HAP-1 (cell line): Measurements from ENCODE around the gene IL31RA.

Experiments
- DNase-seq, 2 experiments: peaks; one replicate each; pipeline ENCODE4 v3.0.0-alpha.2; 2016 to 2020; ENCODE audit warnings: low spot score in 2 of 2
- H3K27me3 ChIP-seq: fragments of 250-450 bp; sonication (Bioruptor Pico); 2 replicates; pipeline ENCODE4 v1.5.1; 2020; ENCODE audit warnings: low read depth, mild to moderate bottlenecking, moderate library complexity
- H3K36me3 ChIP-seq: fragments of 250-450 bp; sonication (Bioruptor Pico); replicated peaks from 2 replicates; pipeline ENCODE4 v1.5.1; 2020; ENCODE audit warnings: mild to moderate bottlenecking
- H3K4me1 ChIP-seq: fragments of 250-450 bp; sonication (Bioruptor Pico); 2 replicates; pipeline ENCODE4 v1.5.1; 2020; ENCODE audit warnings: mild to moderate bottlenecking
- H3K4me3 ChIP-seq: fragments of 250-450 bp; sonication (Bioruptor Pico); 2 replicates; pipeline ENCODE4 v1.5.1; 2020; ENCODE audit warnings: mild to moderate bottlenecking, moderate library complexity
- H3K9me3 ChIP-seq: fragments of 250-450 bp; sonication (Bioruptor Pico); 2 replicates; pipeline ENCODE4 v1.5.1; 2020; ENCODE audit warnings: mild to moderate bottlenecking, moderate library complexity
- in situ Hi-C: fragments of 300-500 bp; cut with MboI; formaldehyde crosslinking; loops from 3 replicates; pipeline ENCODE4 v1.14.3; 2020; ENCODE audit warnings: low sequenced_read_pairs, inconsistent platforms, mixed read lengths

Gene IL31RA

DNA sequence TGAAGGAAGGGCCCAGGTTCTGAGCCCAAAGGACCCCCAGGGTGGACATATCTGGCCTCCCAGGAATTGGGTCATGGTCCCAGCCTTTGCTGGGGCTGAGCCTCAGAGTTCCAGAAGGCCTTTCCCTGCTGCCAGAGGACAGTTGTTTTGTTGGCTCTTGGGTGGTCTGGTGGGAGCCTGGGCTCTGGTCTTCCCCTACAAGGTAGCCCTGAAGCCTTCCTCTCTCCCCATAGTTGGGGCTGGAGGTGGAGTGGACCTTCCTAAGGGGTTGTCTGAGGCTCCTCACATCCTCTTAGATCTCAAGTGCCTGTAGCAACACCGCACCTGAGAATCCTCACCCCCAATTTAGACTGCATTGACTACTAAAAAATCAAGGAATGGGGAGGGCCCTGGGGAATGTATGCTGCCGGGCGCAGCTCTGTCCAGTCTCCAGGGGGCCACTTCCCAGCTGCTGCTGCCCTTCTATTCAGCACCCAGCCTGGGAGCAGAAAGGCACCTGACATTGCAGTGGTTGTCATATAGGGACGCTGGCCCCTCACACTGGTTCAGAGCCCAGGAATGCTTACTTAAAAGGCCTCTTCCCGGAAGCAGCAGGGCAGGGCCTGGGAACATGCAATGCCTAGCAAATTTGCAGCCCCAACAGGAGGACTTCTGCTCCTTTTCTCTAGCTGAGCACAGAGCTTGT, 66.4 kb downstream of the IL31RA start:
- Histone ChIP-seq H3K36me3 (no peaks in the 10 kb centered on the region), H3K9me3 (no peaks in the 10 kb centered on the region), H3K4me3 (no peak overlapping the region), H3K27me3 (no peaks in the 10 kb centered on the region), H3K4me1 (no peaks in the 10 kb centered on the region)
- in situ Hi-C loops = no loop called here
- DNase-seq = no peak

DNA sequence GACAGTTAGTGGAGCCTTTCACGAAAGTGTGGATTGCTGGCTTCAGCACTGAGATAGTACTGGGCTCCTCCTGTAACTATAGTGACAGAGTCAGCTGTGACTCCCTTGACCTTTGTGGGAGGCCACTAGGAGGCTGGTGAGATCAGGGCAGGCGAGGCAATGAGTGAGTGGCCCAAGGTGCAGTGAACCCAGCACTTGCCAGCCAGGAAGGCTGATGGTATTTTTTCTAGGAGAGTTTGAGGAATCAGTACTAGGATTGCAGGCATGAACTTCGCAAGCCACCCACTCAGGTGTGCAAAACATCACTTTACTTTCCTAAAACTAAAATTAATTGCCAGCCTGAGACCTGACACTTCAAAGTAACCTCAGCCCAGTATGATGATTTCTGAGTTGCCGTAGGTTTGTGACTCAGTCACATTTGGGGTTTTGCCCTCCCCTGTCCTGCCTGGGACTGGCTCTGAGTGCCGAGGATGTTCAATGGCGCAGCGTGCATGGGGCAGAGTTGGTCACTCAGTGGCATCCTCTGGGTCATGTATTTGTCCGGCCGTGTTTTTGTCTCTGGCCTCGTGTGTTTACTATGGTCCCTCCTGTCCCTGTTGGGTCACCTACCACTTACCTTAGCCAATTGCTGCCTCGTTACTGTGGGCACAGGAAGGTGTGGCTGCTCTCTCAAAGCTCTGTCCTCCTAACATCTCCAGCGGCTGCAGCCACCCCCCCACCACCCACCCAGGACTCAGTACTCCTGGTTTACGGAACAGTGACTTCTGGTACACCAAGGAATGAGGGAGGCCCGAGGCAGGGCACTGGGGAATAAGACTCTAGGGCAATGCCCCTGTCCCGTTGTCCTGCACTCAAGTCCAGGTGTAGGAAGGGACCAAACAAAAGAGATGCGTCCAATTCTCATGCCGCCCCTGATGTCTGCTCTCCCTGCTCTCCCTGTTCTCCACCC, 67.2 kb downstream of the IL31RA start:
- Histone ChIP-seq H3K4me1 (peaks cover 2% of the 10 kb centered on the region; the same call in 1 of the 2 replicates), H3K9me3 (no peaks in the 10 kb centered on the region), H3K27me3 (no peaks in the 10 kb centered on the region), H3K4me3 (no peak overlapping the region), H3K36me3 (no peaks in the 10 kb centered on the region)
- DNase-seq = no peak
- in situ Hi-C loops = no loop called here

DNA sequence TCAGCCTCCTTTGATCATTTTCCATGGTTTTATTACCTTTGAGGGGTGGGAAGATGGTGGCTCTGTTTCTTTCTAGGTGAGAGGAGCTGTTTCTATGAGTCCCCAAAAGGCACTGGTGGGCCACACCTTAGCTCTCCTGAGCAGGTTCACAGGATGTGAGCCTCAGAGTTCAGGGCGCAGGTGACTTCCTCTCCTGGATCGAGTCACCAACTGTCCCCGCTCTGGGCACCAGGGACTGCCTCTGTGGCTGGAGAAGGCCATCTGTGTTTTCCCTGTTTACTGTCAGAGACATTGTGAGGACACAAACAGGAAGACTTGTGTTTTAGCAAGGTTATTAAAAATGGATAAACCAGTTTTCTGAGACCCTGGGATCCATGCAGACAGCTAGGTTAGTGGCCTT, 68.5 kb downstream of the IL31RA start:
- H3K36me3 ChIP-seq = no peaks in the 10 kb centered on the region
- no peaks in the 10 kb centered on the region for H3K9me3 ChIP-seq
- H3K27me3 ChIP-seq = no peaks in the 10 kb centered on the region
- in situ Hi-C loops = no loop called here
- H3K4me1 ChIP-seq = peaks cover 2% of the 10 kb centered on the region; the same call in 1 of the 2 replicates
- DNase-seq = no peak
- H3K4me3 ChIP-seq = no peak overlapping the region

DNA sequence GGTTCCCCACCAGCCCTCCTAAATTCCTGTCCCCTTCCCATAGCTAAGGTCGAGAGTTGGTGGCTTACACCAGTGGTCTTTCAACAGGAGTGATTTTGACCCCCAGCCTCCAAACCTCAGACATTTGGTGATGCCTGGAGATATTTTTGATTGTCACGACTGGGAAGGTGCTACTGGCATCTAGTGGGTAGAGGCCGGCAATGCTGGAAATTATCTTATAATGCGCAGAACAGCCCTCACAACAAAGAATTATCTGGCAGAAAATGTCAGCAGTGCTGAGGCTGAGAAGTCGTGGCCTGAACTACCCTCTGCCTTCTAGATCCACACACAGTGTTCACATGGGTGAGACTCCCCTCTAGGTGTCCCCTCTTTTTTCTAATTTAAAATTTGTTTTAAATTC, 69.6 kb downstream of the IL31RA start:
- DNase-seq = no peak
- in situ Hi-C loops = no loop called here

DNA sequence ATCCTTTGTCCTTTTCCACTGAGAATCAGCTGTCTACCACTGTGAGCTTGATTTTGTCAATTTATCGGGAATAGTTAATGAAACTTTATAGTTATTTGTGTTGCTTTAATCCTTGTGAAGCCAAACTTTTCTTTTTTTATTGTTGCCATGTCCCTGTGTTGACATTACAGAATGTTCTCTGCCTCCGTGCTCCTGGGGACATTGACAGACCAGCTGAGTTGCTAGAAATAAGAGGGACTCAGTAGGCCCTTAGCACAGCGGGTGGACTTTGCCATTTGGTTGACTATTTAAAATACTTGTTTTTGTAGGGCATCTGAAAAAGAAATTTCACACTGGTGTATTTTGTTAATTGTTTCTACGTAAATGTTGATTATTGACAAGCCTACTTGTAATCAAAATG, 70.5 kb downstream of the IL31RA start:
- Histone ChIP-seq H3K36me3 (no peaks in the 10 kb centered on the region), H3K4me1 (peaks cover 2% of the 10 kb centered on the region; the same call in 1 of the 2 replicates), H3K9me3 (no peaks in the 10 kb centered on the region), H3K4me3 (no peak overlapping the region), H3K27me3 (no peaks in the 10 kb centered on the region)
- no peak for DNase-seq
- in situ Hi-C loops = no loop called here

More for the DNA sequence above, 69.6 kb downstream of the IL31RA start:
- Histone ChIP-seq H3K9me3 (no peaks in the 10 kb centered on the region), H3K27me3 (no peaks in the 10 kb centered on the region), H3K4me3 (no peak overlapping the region), H3K4me1 (peaks cover 2% of the 10 kb centered on the region; the same call in 1 of the 2 replicates), H3K36me3 (no peaks in the 10 kb centered on the region)

DNA sequence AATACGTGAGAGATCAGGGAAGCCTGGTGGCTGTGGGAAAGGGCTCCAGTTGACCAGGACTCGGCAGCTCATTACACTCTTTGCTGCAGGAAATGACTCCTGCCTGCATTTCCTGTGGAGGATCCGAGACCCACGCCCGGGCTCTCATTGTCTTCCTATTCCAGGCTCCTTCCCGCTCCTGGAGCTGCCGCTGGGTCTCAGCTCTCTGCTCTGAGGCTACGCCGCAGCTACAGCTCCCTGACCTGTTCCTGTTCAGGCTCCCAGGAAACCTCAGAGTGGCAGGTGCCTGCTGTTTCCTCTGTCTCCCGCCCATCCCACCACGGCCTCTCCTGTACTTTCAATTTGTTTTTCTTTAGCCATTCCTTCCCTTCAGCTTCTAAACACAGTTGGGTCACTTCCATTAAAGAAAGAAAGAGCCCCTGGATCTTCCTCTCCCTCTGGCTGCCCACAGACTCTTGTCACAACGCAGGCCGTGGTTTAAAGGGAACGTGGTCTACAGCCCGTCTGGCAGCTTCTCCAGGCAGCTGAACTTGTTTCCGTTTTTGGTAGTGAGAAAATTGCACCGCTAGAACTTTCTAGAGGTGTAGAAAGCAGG, 72.1 kb downstream of the IL31RA start:
- H3K4me3 ChIP-seq = no peak overlapping the region
- no peak for DNase-seq
- in situ Hi-C loops = no loop called here

DNA sequence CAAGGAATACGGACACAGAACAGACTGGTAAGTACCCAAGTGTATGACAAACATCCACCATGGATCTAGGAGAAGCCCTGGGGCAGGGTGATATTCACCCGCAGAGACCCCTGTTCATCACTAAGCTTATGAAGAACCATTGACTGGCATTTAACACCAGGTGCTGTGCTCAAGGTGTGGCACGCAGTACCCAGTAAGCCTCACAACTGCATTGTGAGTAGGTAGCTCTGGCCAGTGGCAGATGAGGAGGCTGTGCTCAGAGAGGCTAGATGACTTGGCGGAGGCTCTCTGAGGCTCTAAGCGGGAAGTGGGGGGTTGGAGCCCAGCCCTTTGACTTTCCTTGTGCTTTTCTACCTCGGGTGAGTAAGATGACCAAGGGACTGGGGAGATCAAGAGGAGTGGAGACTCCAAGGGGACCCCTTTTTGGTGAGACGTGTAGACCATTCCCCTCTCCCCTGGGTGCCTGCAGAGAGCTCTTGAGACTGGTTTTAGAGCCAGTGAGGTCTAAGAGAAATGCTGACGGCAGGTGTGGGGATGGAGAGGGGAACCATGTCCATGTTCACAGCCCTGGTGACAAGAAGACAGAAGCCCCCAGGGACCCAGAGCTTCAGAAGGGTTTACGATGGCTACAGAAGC, 72.8 kb downstream of the IL31RA start:
- Histone ChIP-seq H3K4me1 (peaks cover 2% of the 10 kb centered on the region; the same call in 1 of the 2 replicates), H3K4me3 (no peak overlapping the region), H3K9me3 (no peaks in the 10 kb centered on the region), H3K27me3 (no peaks in the 10 kb centered on the region), H3K36me3 (no peaks in the 10 kb centered on the region)
- in situ Hi-C loops = no loop called here
- DNase-seq = no peak

More for the DNA sequence above, 72.1 kb downstream of the IL31RA start:
- H3K9me3 ChIP-seq = no peaks in the 10 kb centered on the region
- H3K4me1 ChIP-seq = peaks cover 2% of the 10 kb centered on the region; the same call in 1 of the 2 replicates
- no peaks in the 10 kb centered on the region for H3K27me3 ChIP-seq
- H3K36me3 ChIP-seq = no peaks in the 10 kb centered on the region

DNA sequence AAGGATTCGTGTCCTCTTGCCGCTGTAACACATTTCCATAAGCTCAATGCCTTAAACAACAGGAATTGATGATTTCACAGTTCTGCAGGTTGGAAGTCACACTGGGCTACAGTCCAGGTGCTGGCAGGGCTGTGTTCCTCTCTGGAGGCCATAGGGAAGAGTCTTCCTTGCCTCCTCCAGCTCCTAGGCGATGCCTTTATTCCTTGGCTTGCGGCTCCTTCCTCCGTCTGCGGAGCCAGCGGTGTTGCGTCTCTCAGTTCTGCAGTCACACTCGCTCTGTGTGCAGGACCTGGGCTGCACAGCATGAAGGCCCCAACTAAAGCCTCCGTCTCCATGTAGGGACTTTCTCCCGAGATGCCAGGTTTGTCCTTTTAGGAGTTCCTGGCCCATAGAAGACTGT, 73.6 kb downstream of the IL31RA start:
- no peak for DNase-seq
- Histone ChIP-seq H3K4me1 (peaks cover 2% of the 10 kb centered on the region; the same call in 1 of the 2 replicates), H3K27me3 (no peaks in the 10 kb centered on the region), H3K9me3 (no peaks in the 10 kb centered on the region), H3K4me3 (no peak overlapping the region), H3K36me3 (no peaks in the 10 kb centered on the region)
- in situ Hi-C loops = loop anchor here (25.0 kb wide), 1 partner anchor 913 kb away; no protein-coding TSS in a partner anchor

DNA sequence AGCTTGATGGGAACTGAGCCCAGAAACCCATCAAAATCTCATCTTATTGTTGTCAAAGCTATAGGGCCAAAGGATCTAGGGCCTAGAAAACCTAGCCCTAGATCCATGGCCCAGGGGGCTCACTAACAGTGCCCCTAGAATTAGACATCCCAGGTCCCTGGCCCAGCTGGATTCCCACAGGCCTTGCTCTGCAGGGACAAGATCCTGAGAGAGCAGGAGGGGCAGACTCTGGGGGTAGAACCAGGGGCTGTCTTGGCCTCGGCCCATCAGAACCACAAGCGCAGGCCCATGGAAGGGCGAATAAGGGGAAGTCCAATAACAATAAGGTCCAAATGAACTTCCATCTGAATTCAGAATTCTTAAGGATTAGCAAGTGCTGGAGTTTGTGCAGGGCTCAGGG, 74.0 kb downstream of the IL31RA start:
- Histone ChIP-seq H3K4me1 (peaks cover 2% of the 10 kb centered on the region; the same call in 1 of the 2 replicates), H3K36me3 (no peaks in the 10 kb centered on the region), H3K4me3 (no peak overlapping the region), H3K27me3 (no peaks in the 10 kb centered on the region), H3K9me3 (no peaks in the 10 kb centered on the region)
- DNase-seq = no peak
- in situ Hi-C loops = loop anchor here (25.0 kb wide), 1 partner anchor 912 kb away; no protein-coding TSS in a partner anchor

DNA sequence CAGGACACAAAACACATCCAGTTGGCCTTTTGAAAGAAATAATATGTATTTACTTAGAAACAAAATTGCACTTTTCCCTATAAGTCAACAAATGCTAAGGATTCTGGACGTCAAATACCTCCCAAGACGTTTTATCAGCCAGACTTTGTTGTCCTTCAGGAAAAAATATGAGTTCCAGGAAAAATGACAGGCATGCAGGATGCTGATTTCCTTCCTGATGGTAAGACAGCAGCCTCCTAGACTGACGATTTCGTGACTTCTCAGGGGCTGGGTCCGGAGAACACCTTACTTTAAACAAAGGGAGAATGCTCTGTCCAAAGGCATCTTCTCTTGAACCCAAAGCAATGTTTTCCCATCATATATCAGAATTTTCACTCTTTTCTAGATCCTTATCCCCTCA, 74.6 kb downstream of the IL31RA start:
- no peak for DNase-seq
- no peaks in the 10 kb centered on the region for H3K27me3 ChIP-seq
- no peaks in the 10 kb centered on the region for H3K36me3 ChIP-seq
- H3K9me3 ChIP-seq = no peaks in the 10 kb centered on the region
- H3K4me1 ChIP-seq = peaks cover 2% of the 10 kb centered on the region; the same call in 1 of the 2 replicates
- in situ Hi-C loops = loop anchor here (25.0 kb wide), 1 partner anchor 912 kb away; no protein-coding TSS in a partner anchor
- no peak overlapping the region for H3K4me3 ChIP-seq

DNA sequence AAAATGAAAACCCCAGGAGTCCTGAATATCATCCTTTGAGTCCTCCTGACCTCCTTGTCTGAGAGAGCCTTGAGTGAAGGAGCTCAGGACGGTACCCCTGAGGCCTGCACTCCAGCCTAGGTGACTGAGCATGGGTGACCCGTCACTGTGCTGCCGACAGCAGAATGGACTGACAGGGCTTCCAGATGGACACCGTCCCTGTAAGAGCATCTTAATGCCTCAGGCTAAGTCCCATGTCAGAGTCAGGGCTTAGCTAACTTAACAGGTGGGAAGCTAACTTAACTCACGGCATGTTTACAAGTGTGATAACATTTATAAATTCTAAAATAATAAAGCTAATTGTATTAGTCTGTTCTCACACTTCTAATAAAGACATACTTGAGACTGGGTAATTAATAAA, 75.3 kb downstream of the IL31RA start:
- in situ Hi-C loops = loop anchor here (25.0 kb wide), 1 partner anchor 911 kb away; no protein-coding TSS in a partner anchor
- Histone ChIP-seq H3K9me3 (no peaks in the 10 kb centered on the region), H3K27me3 (no peaks in the 10 kb centered on the region)

DNA sequence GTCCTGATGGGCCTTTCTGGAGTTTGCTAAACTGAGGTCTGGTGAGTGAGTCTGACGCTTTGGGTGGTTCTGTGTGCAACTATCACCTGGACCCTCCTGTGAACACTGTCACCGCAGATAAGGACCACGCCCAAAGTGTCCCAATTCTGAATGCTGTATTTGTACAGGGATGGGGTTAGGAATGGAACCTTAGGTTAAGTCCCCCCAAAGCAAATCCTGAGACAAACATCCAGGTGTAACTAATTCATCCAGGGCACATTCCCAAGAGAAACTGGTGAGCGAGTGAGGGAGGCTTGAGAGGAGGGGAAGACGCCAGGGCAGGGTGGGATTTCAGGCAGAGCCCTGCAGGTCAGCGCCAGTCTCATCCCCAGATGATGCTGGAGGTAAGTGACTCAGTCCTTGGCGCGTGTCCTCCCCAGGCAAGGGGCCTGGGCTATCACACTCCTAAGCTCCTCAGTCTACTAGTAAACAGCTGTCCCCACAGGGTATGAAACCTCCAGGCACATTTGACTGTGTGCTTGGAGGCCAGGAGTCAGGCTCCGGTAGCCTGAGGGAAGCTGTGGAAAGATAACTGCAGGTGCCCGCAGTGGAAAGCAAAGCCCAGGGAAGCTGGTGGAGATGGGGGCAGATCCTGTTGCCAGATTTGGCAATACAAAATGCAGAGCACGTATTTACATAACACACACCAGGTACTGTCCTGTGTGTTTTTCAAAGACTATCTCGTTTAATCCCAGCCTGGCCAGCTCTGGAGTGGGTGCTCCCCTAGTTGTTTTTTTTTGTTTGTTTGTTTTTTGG, 76.9 kb downstream of the IL31RA start:
- Histone ChIP-seq H3K36me3 (no peaks in the 10 kb centered on the region), H3K4me1 (peaks cover 2% of the 10 kb centered on the region; the same call in 1 of the 2 replicates), H3K4me3 (no peak overlapping the region), H3K27me3 (no peaks in the 10 kb centered on the region), H3K9me3 (no peaks in the 10 kb centered on the region)
- no peak for DNase-seq
- in situ Hi-C loops = loop anchor here (25.0 kb wide), 1 partner anchor 909 kb away; no protein-coding TSS in a partner anchor

More for the DNA sequence above, 75.3 kb downstream of the IL31RA start:
- Histone ChIP-seq H3K36me3 (no peaks in the 10 kb centered on the region), H3K4me1 (peaks cover 2% of the 10 kb centered on the region; the same call in 1 of the 2 replicates), H3K4me3 (no peak overlapping the region)
- no peak for DNase-seq
